ENCODE results near the gene BRI3.

DNA sequence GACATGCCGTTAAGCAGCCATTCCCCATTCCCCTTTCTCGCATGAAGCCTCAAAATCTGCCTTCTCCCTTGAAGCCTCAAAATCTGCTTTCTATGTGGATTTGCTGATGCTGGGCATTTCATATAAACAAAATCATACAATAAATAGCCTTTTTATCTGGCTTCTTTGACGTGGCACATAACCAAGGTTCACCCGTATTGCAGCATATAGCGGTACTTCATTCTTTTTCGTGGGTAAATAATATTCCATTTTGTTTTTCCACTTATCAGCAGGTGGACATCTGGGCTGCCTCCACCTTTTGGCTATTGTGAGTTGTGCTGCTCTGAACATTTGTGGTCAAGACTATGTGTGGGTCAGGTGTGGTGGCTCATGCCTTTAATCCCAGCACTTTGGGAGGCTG, 57.0 kb downstream of the BRI3 start:
- TF ChIP-seq RELA (CRISPR knock-in tag; IDR thresholded peaks at IDR 0.05): no peak
- TF ChIP-seq, protein P1, sequence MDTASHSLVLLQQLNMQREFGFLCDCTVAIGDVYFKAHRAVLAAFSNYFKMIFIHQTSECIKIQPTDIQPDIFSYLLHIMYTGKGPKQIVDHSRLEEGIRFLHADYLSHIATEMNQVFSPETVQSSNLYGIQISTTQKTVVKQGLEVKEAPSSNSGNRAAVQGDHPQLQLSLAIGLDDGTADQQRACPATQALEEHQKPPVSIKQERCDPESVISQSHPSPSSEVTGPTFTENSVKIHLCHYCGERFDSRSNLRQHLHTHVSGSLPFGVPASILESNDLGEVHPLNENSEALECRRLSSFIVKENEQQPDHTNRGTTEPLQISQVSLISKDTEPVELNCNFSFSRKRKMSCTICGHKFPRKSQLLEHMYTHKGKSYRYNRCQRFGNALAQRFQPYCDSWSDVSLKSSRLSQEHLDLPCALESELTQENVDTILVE (CRISPR knock-in tag; IDR thresholded peaks at IDR 0.05): no peak
